HepG2 (cell line): Measurements from ENCODE around the gene CIAPIN1.

Experiments
- ESRRA ChIP-seq: sonication (generic); formaldehyde crosslinking; IDR thresholded peaks from 2 replicates; pipeline ENCODE4 v1.5.1; 2020; ENCODE audit warnings: mild to moderate bottlenecking, low read depth, missing genetic modification reagents
- GTF2F1 ChIP-seq: fragments of 150-350 bp; IDR thresholded peaks from 2 replicates; pipeline ENCODE4 v1.6.1; 2014; ENCODE audit warnings: low read length
- JARID2 ChIP-seq: sonication (generic); formaldehyde crosslinking; IDR thresholded peaks from 2 replicates; pipeline ENCODE4 v1.8.1; 2023; ENCODE audit warnings: missing genetic modification reagents, inconsistent platforms; ENCODE audit not compliant: insufficient replicate concordance
- PHF21A ChIP-seq: sonication (generic); formaldehyde crosslinking; IDR thresholded peaks from 2 replicates; pipeline ENCODE4 v1.5.0; 2020; ENCODE audit warnings: mild to moderate bottlenecking, missing genetic modification reagents
- ZBTB20 ChIP-seq: sonication (generic); formaldehyde crosslinking; IDR thresholded peaks from 2 replicates; pipeline ENCODE4 v1.8.1; 2023; ENCODE audit warnings: missing genetic modification reagents, low read depth, mild to moderate bottlenecking, borderline replicate concordance
- ZNF343 ChIP-seq: sonication (generic); formaldehyde crosslinking; IDR thresholded peaks from 2 replicates; pipeline ENCODE4 v1.4.0; 2020; ENCODE audit warnings: mild to moderate bottlenecking, missing genetic modification reagents
- ZNF354B ChIP-seq: sonication (generic); formaldehyde crosslinking; IDR thresholded peaks from 2 replicates; pipeline ENCODE4 v1.8.0; 2022; ENCODE audit warnings: mild to moderate bottlenecking, missing genetic modification reagents
- ZNF367 ChIP-seq: sonication (generic); formaldehyde crosslinking; IDR thresholded peaks from 2 replicates; pipeline ENCODE4 v1.4.0; 2020; ENCODE audit warnings: missing genetic modification reagents, borderline replicate concordance
- TF ChIP-seq, protein P1 (sequence below), 2 experiments: fragments of 450-650 bp in 1 of 2; sonication (generic) in 1 of 2; formaldehyde crosslinking in 1 of 2; IDR thresholded peaks; 2 replicates each; pipeline versions ENCODE4 v1.6.1 to v1.8.0; 2016 to 2022; ENCODE audit warnings: antibody characterized with exemption in 1 of 2, mild to moderate bottlenecking in 1 of 2, missing genetic modification reagents in 1 of 2
- TF ChIP-seq, protein P2 (sequence below): sonication (generic); formaldehyde crosslinking; IDR thresholded peaks from 2 replicates; pipeline ENCODE4 v1.4.0; 2020; ENCODE audit warnings: missing genetic modification reagents
- TF ChIP-seq, protein P3 (sequence below): sonication (generic); formaldehyde crosslinking; IDR thresholded peaks from 2 replicates; pipeline ENCODE4 v1.4.0; 2020; ENCODE audit warnings: low read depth, mild to moderate bottlenecking, missing genetic modification reagents

DNA sequence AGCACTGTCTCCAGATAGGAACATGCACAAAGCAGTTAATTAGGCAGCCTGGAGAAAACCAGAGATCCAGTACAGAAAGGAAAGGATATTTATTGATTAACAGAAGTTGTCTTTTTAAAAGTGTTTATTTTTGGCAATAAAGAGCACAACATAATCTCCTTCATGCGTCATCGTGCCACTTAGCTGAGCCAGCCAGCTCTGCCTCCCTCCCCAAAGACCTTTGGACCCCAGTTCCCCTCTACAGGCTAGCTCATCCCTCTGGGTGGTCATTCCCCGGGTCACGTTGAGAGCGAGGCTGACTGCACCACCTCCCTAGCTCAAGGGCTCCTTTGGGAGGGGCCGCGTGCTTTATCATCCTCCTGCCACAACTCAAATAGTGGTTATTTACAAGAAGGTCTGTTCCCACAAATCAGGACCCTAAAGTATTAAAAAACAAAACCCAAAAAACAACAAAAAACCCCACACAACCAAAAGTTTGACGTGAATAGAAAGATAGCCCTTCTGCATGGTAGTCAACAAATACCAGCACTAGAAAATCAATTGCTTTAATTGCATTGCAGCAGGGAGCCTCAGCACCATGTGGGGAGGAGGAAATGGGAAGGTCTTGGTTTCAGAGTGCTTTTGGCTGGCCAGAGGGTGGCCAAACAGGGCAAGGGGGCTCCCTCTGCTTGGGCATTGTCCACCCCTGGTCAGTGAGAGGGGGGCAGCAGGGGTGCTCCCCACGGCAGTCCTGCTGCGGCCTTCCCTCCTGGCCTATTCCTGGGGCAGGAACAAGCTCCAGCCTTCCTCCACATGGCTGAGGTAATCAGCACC lies 24.9 kb upstream of the CIAPIN1 start:
- TF ChIP-seq PHF21A (CRISPR knock-in tag) (peak; percentile 94), ZNF354B (no peak), JARID2 (CRISPR knock-in tag) (no peak), ZNF367 (no peak), ESRRA (CRISPR knock-in tag) (peak; percentile 86), ZBTB20 (CRISPR knock-in tag) (peak; percentile 47; the same call in 1 of the 2 replicates), GTF2F1 (no peak), ZNF343 (no peak)
- TF ChIP-seq, protein P1, sequence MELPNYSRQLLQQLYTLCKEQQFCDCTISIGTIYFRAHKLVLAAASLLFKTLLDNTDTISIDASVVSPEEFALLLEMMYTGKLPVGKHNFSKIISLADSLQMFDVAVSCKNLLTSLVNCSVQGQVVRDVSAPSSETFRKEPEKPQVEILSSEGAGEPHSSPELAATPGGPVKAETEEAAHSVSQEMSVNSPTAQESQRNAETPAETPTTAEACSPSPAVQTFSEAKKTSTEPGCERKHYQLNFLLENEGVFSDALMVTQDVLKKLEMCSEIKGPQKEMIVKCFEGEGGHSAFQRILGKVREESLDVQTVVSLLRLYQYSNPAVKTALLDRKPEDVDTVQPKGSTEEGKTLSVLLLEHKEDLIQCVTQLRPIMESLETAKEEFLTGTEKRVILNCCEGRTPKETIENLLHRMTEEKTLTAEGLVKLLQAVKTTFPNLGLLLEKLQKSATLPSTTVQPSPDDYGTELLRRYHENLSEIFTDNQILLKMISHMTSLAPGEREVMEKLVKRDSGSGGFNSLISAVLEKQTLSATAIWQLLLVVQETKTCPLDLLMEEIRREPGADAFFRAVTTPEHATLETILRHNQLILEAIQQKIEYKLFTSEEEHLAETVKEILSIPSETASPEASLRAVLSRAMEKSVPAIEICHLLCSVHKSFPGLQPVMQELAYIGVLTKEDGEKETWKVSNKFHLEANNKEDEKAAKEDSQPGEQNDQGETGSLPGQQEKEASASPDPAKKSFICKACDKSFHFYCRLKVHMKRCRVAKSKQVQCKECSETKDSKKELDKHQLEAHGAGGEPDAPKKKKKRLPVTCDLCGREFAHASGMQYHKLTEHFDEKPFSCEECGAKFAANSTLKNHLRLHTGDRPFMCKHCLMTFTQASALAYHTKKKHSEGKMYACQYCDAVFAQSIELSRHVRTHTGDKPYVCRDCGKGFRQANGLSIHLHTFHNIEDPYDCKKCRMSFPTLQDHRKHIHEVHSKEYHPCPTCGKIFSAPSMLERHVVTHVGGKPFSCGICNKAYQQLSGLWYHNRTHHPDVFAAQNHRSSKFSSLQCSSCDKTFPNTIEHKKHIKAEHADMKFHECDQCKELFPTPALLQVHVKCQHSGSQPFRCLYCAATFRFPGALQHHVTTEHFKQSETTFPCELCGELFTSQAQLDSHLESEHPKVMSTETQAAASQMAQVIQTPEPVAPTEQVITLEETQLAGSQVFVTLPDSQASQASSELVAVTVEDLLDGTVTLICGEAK (IDR thresholded peaks at IDR 0.05), result no peak
- TF ChIP-seq, protein P1 (CRISPR knock-in tag; IDR thresholded peaks at IDR 0.05), result no peak
- TF ChIP-seq, protein P2, sequence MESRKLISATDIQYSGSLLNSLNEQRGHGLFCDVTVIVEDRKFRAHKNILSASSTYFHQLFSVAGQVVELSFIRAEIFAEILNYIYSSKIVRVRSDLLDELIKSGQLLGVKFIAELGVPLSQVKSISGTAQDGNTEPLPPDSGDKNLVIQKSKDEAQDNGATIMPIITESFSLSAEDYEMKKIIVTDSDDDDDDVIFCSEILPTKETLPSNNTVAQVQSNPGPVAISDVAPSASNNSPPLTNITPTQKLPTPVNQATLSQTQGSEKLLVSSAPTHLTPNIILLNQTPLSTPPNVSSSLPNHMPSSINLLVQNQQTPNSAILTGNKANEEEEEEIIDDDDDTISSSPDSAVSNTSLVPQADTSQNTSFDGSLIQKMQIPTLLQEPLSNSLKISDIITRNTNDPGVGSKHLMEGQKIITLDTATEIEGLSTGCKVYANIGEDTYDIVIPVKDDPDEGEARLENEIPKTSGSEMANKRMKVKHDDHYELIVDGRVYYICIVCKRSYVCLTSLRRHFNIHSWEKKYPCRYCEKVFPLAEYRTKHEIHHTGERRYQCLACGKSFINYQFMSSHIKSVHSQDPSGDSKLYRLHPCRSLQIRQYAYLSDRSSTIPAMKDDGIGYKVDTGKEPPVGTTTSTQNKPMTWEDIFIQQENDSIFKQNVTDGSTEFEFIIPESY (CRISPR knock-in tag), result no peak
- TF ChIP-seq, protein P3, sequence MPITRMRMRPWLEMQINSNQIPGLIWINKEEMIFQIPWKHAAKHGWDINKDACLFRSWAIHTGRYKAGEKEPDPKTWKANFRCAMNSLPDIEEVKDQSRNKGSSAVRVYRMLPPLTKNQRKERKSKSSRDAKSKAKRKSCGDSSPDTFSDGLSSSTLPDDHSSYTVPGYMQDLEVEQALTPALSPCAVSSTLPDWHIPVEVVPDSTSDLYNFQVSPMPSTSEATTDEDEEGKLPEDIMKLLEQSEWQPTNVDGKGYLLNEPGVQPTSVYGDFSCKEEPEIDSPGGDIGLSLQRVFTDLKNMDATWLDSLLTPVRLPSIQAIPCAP (CRISPR knock-in tag), result no peak
